Stomach (tissue), 4 donors: ENCODE results near the gene KLHDC1.

ENCODE experiments used
- EP300 ChIP-seq: sonication (generic); formaldehyde crosslinking; IDR thresholded peaks from one replicate; pipeline ENCODE4 v1.6.1; 2017; ENCODE audit warnings: antibody characterized with exemption
- POLR2A ChIP-seq, 4 donors: fragments of 450-650 bp; IDR thresholded peaks; one replicate each; pipeline ENCODE4 v1.6.1; 2016; ENCODE audit warnings: antibody characterized with exemption in 4 of 4, control low read depth in 2 of 4, mild to moderate bottlenecking in 1 of 4, moderate library complexity in 1 of 4
- TF ChIP-seq, protein P1 (sequence below), 7 experiments: fragments of 450-650 bp in 4 of 7; fragments of 200-600 bp in 3 of 7; sonication (generic) in 3 of 7; IDR thresholded peaks; one replicate each; pipeline ENCODE4 v1.5.1; 2016 to 2019; ENCODE audit warnings: antibody characterized with exemption in 7 of 7, control low read depth in 2 of 7, mild to moderate bottlenecking in 1 of 7

DNA sequence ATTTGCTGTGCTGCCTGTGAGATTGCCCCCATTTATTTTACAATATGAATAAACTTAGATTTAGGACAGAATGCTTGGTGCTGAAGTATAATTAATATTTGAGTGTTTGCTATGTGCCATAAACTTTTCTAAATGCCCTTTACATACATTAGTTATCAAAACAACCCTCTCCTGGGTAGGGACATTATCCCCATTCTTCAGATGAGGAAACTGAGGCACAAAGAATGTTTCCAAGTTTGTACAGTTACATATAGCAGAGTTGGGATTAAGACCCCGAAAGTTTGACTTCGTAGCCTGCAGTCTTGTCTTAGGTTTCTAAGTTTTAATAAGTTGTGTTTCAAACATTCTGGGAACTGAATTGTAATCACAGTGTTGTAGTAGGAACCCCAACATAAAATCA lies 93.4 kb downstream of the KLHDC1 start:
- TF ChIP-seq, protein P1, sequence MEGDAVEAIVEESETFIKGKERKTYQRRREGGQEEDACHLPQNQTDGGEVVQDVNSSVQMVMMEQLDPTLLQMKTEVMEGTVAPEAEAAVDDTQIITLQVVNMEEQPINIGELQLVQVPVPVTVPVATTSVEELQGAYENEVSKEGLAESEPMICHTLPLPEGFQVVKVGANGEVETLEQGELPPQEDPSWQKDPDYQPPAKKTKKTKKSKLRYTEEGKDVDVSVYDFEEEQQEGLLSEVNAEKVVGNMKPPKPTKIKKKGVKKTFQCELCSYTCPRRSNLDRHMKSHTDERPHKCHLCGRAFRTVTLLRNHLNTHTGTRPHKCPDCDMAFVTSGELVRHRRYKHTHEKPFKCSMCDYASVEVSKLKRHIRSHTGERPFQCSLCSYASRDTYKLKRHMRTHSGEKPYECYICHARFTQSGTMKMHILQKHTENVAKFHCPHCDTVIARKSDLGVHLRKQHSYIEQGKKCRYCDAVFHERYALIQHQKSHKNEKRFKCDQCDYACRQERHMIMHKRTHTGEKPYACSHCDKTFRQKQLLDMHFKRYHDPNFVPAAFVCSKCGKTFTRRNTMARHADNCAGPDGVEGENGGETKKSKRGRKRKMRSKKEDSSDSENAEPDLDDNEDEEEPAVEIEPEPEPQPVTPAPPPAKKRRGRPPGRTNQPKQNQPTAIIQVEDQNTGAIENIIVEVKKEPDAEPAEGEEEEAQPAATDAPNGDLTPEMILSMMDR (IDR thresholded peaks at IDR 0.05): no peak
- TF ChIP-seq POLR2A (IDR thresholded peaks at IDR 0.05) (no peak), EP300 (no peak)
